Endothelial cell (in vitro differentiated cells): Measurements from ENCODE around the gene TWF2. TPM values are rescaled to one million over a fixed set of nuclear protein-coding genes. Genes with fewer than 3 reads are reported as not detected.
A peak's percentile ranks its signal among the peaks of the same experiment; 100 is the strongest.

Experiments
- DNase-seq: peaks from one replicate; pipeline ENCODE4 v3.0.0; 2021; ENCODE audit warnings: low spot score
- H3K27ac Mint-ChIP-seq: one replicate; pipeline ENCODE4 v1.8.0; 2021; ENCODE audit warnings: mixed read lengths, inconsistent platforms; ENCODE audit not compliant: unreplicated experiment
- H3K27me3 Mint-ChIP-seq: one replicate; pipeline ENCODE4 v1.8.0; 2021; ENCODE audit warnings: mild to moderate bottlenecking, moderate library complexity, mixed read lengths, inconsistent platforms; ENCODE audit not compliant: unreplicated experiment
- H3K36me3 Mint-ChIP-seq: one replicate; pipeline ENCODE4 v1.8.0; 2021; ENCODE audit warnings: mild to moderate bottlenecking, low read depth, mixed read lengths, inconsistent platforms; ENCODE audit not compliant: unreplicated experiment
- H3K4me1 Mint-ChIP-seq: one replicate; pipeline ENCODE4 v1.8.0; 2021; ENCODE audit warnings: mild to moderate bottlenecking, mixed read lengths, inconsistent platforms; ENCODE audit not compliant: unreplicated experiment
- H3K4me3 Mint-ChIP-seq: one replicate; pipeline ENCODE4 v1.8.0; 2021; ENCODE audit warnings: mild to moderate bottlenecking, mixed read lengths, inconsistent platforms; ENCODE audit not compliant: unreplicated experiment
- H3K9me3 Mint-ChIP-seq: one replicate; pipeline ENCODE4 v1.8.0; 2021; ENCODE audit warnings: mixed read lengths, inconsistent platforms; ENCODE audit not compliant: unreplicated experiment
- total RNA-seq: library from RNA; stranded (reverse); fragmentation: NEBNext Ultra II Directional; extraction: Animal tissue kit (Norgen Biotek cat#: 25700); gene quantifications from one replicate; pipeline ENCODE4 v1.2.1, GENCODE V29; 2021; ENCODE audit not compliant: unreplicated experiment
- TF ChIP-seq, protein P1 (sequence below): fragments of 200-600 bp; sonication (generic); IDR thresholded peaks from one replicate; pipeline ENCODE4 v1.5.0; 2021; ENCODE audit warnings: antibody characterized with exemption; ENCODE audit not compliant: unreplicated experiment

TWF2 gene
- total RNA-seq, 1 donor from 2014 or later = 85.3 TPM

DNA sequence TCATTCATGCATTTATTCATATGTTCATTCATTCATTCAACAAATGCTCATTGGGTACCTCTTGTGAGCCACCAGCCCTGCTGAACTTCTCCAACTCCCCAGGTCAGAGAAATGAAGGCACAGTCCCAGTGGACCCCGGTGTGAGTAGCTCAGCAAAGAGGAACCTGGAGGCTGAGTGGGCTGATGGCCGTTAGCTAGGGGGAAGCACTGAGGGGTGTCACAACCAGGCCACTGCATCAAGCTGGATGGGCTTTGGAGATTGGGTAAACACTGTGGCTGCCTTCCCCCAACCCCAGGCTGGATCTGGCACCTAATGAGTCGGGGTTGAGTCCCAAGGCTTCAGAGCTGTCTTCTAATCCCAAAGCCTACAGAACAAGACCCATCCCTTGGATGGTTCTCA is 53.1 kb downstream of the TWF2 start:
- TF ChIP-seq, protein P1, sequence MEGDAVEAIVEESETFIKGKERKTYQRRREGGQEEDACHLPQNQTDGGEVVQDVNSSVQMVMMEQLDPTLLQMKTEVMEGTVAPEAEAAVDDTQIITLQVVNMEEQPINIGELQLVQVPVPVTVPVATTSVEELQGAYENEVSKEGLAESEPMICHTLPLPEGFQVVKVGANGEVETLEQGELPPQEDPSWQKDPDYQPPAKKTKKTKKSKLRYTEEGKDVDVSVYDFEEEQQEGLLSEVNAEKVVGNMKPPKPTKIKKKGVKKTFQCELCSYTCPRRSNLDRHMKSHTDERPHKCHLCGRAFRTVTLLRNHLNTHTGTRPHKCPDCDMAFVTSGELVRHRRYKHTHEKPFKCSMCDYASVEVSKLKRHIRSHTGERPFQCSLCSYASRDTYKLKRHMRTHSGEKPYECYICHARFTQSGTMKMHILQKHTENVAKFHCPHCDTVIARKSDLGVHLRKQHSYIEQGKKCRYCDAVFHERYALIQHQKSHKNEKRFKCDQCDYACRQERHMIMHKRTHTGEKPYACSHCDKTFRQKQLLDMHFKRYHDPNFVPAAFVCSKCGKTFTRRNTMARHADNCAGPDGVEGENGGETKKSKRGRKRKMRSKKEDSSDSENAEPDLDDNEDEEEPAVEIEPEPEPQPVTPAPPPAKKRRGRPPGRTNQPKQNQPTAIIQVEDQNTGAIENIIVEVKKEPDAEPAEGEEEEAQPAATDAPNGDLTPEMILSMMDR = no peak
- DNase-seq = no peak
- H3K36me3 Mint-ChIP-seq = peaks cover 4% of the 10 kb centered on the region
- no peaks in the 10 kb centered on the region for H3K4me1 Mint-ChIP-seq
- H3K27me3 Mint-ChIP-seq = peaks cover 2% of the 10 kb centered on the region
- H3K27ac Mint-ChIP-seq = no peak overlapping the region
- no peak overlapping the region for H3K4me3 Mint-ChIP-seq
- no peaks in the 10 kb centered on the region for H3K9me3 Mint-ChIP-seq

DNA sequence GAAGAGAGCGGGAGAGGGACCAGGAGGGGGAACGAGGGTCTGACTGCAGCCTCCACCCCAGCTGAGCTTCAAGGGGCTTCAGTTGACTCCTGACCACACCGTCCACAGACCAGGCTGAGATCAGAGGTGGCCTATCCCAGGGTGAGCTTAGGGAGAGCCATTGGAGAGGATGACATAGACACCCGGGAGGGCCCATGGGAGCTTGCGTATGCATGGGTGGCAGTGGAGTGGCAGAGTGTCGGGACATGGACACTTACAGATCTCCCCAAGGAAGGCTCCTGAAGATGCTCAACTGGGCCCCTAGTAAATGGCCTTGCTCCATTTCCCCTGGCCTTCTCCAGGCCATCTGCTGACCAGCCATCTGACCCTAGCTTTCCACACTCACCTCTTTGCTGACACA is 53.6 kb downstream of the TWF2 start:
- DNase-seq = no peak
- TF ChIP-seq, protein P1 = no peak
- no peaks in the 10 kb centered on the region for H3K9me3 Mint-ChIP-seq
- H3K36me3 Mint-ChIP-seq = peaks cover 4% of the 10 kb centered on the region
- H3K27me3 Mint-ChIP-seq = peaks cover 2% of the 10 kb centered on the region
- H3K4me1 Mint-ChIP-seq = no peaks in the 10 kb centered on the region
- H3K4me3 Mint-ChIP-seq = no peak overlapping the region
- H3K27ac Mint-ChIP-seq = no peak overlapping the region

DNA sequence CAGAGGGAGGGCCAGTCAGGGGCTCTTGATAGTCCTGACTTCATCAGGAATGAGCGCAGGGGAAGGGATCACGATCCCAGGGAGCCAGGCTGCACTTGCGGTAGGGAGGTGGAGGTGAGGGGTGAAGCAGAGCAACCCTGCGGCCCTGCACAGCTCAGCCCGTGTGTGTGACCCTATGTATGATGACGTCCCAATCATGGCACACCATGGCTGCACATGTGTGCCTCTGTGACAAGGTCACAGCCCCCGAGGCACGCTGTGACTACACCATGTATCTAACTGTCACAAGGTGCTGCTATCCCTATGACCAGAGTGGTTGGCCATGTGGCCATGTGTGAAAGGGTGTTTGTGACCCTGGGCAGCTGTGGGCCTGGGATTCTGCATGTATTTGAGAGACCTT is 54.3 kb downstream of the TWF2 start:
- Mint-ChIP-seq H3K36me3 (peaks cover 4% of the 10 kb centered on the region), H3K27ac (no peak overlapping the region), H3K9me3 (no peaks in the 10 kb centered on the region), H3K4me3 (no peak overlapping the region), H3K27me3 (peaks cover 2% of the 10 kb centered on the region), H3K4me1 (no peaks in the 10 kb centered on the region)
- DNase-seq = no peak
- TF ChIP-seq, protein P1 = no peak

DNA sequence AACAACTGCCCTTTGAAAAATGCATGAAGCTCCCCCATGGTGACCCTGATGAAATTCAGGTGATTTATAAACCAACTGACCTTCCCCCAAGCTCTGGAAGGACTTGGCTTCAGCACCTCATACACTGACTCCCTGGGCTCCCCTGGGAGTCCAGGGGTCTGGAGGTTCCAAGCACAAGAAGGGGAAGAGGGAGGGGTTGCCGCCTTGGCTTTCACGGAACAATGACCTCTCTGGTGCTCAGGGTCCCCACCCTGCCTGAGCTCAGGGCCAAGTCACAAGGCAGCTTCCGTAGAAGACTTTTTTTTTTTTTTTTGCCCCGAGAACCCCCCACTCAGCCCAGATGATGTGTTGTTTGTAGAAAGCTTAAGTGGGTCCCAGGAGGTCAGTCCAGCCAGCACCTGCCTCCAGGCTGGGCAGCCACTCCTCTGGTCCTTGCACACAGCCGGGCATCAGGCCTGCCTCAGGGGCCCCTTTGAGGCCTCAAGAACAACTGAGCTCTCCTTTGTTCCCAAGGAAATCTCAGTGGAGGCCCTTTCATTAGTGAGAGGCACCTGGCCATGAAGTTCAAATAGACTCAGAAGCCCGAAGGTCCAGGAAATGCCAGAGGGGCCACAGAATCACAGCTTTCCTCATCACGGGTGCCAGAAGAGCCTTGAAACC is 55.0 kb downstream of the TWF2 start:
- H3K9me3 Mint-ChIP-seq = no peaks in the 10 kb centered on the region
- TF ChIP-seq, protein P1 = no peak
- H3K4me1 Mint-ChIP-seq = no peaks in the 10 kb centered on the region
- no peak overlapping the region for H3K4me3 Mint-ChIP-seq
- H3K36me3 Mint-ChIP-seq = peaks cover 4% of the 10 kb centered on the region
- DNase-seq = no peak
- H3K27me3 Mint-ChIP-seq = peaks cover 2% of the 10 kb centered on the region
- H3K27ac Mint-ChIP-seq = no peak overlapping the region

DNA sequence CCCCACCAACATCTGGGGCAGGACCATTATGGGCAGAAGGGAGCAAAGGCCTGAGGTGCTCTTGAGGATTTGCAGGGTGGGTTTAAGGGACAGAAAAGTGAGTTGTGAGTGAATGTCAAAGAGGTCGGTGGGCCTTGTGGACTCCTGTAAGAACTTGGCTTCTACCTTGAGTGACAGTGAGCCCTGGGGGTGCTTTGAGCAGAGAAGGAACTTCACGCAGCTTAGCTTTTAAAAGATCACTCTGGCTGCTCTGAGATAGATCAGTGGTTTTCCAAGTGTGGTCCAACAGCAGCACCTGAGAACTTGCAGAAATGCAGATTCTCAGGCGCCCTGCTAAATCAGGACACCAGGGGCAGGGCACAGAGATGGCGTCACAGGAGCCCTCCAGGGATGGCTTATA is 56.3 kb downstream of the TWF2 start:
- Mint-ChIP-seq H3K27me3 (peaks cover 2% of the 10 kb centered on the region), H3K9me3 (no peaks in the 10 kb centered on the region), H3K27ac (peak overlapping the region; percentile 14), H3K4me3 (no peak overlapping the region), H3K4me1 (no peaks in the 10 kb centered on the region), H3K36me3 (peaks cover 4% of the 10 kb centered on the region)
- TF ChIP-seq, protein P1 = no peak
- no peak for DNase-seq
